ENCODE measurements around the gene MRPL55. TPM values are rescaled to one million over a fixed set of nuclear protein-coding genes. Genes with fewer than 3 reads are reported as not detected.

The MRPL55 gene
- total and polyA plus RNA-seq, 3 experiments from 2014 or later, result 70.0 to 146 (median 71.8) TPM

- Mint-ChIP-seq H3K36me3 (peaks cover 0 to 49% (median 3%) of the 10 kb centered on the region in 3 donors), H3K4me3 (peak overlapping the region; percentile 91 to 99 (median 98)), H3K9me3 (no peaks in the 10 kb centered on the region), H3K27ac (peak overlapping the region; percentile 98 to 100 (median 99)), H3K4me1 (peaks cover 53 to 74% (median 57%) of the 10 kb centered on the region in 3 donors), H3K27me3 (peaks cover 0 to 4% of the 10 kb centered on the region in 2 donors)
- POLR2A ChIA-PET, result interaction anchor here (1.0 to 7.8 kb wide), 3 partner anchors 16 to 60 kb away, joined by 3 to 69 read pairs (median 4); partner anchors contain the start of gene IBA57
- DNase-seq, result peak in 3 of 5 donors; percentile 32 to 57 (median 37)
- CTCF ChIA-PET, result interaction anchor here (0.8 to 6.3 kb wide), 5 partner anchors 11 to 72 kb away, joined by 3 to 57 read pairs (median 9); partner anchors contain the start of gene IBA57
- Histone ChIP-seq H3K36me3 (ENCODE audit: insufficient read depth, low read length) (peaks cover 15% of the 10 kb centered on the region), H3K4me3 (ENCODE audit: low read length) (peak overlapping the region; percentile 86), H3K27ac (ENCODE audit: low read depth, low read length) (peak overlapping the region; percentile 98), H3K4me1 (ENCODE audit: insufficient read depth, low read length) (peaks cover 58% of the 10 kb centered on the region), H3K27me3 (ENCODE audit: insufficient read depth, low read length, poor library complexity, severe bottlenecking) (no peaks in the 10 kb centered on the region), H3K9me3 (ENCODE audit: low read length) (no peaks in the 10 kb centered on the region)
Observed at GRCh38 chr1:228141226-228142044, 32.3 kb upstream of the MRPL55 start.

- Mint-ChIP-seq H3K4me3 (peak overlapping the region; percentile 91 to 99 (median 98)), H3K27me3 (peaks cover 0 to 4% of the 10 kb centered on the region in 2 donors), H3K27ac (peak overlapping the region; percentile 98 to 100 (median 99)), H3K9me3 (no peaks in the 10 kb centered on the region), H3K4me1 (peaks cover 60 to 79% (median 63%) of the 10 kb centered on the region in 3 donors), H3K36me3 (peaks cover 0 to 43% (median 3%) of the 10 kb centered on the region in 3 donors)
- Histone ChIP-seq H3K4me3 (ENCODE audit: low read length) (peak overlapping the region; percentile 86), H3K27me3 (ENCODE audit: insufficient read depth, low read length, poor library complexity, severe bottlenecking) (no peaks in the 10 kb centered on the region), H3K4me1 (ENCODE audit: insufficient read depth, low read length) (peaks cover 57% of the 10 kb centered on the region), H3K27ac (ENCODE audit: low read depth, low read length) (peak overlapping the region; percentile 98), H3K9me3 (ENCODE audit: low read length) (no peaks in the 10 kb centered on the region), H3K36me3 (ENCODE audit: insufficient read depth, low read length) (peaks cover 8% of the 10 kb centered on the region)
- POLR2A ChIA-PET, result interaction anchor here (0.7 to 7.8 kb wide), 7 partner anchors 16 to 353 kb away, joined by 3 to 69 read pairs (median 3); partner anchors contain the start of gene IBA57
- CTCF ChIA-PET, result interaction anchor here (0.9 to 6.3 kb wide), 4 partner anchors 10 to 141 kb away, joined by 3 to 57 read pairs (median 4); partner anchors contain the start of gene IBA57
- DNase-seq, result no peak
Observed at GRCh38 chr1:228140724-228141225, 31.7 kb upstream of the MRPL55 start.

- Histone ChIP-seq H3K4me3 (ENCODE audit: low read length) (peak within 1 kb of the TSS; percentile 86), H3K9me3 (ENCODE audit: low read length) (no peaks in the 10 kb centered on the region), H3K36me3 (ENCODE audit: insufficient read depth, low read length) (peaks cover 8% of the 10 kb centered on the region), H3K4me1 (ENCODE audit: insufficient read depth, low read length) (peaks cover 51% of the 10 kb centered on the region), H3K27ac (ENCODE audit: low read depth, low read length) (peak within 1 kb of the TSS; percentile 98), H3K27me3 (ENCODE audit: insufficient read depth, low read length, poor library complexity, severe bottlenecking) (no peaks in the 10 kb centered on the region)
- Mint-ChIP-seq H3K4me3 (peak within 1 kb of the TSS; percentile 91 to 99 (median 98)), H3K4me1 (peaks cover 60 to 75% (median 61%) of the 10 kb centered on the region in 3 donors), H3K36me3 (peaks cover 0 to 40% (median 3%) of the 10 kb centered on the region in 3 donors), H3K27ac (peak within 1 kb of the TSS; percentile 98 to 100 (median 99)), H3K9me3 (no peaks in the 10 kb centered on the region), H3K27me3 (peaks cover 0 to 4% of the 10 kb centered on the region in 2 donors)
- DNase-seq, result peak; percentile 100
- ChIA-PET POLR2A (interaction anchor here (0.7 to 7.8 kb wide), 7 partner anchors 17 to 352 kb away, joined by 3 to 69 read pairs (median 3); partner anchors contain the start of gene IBA57), CTCF (interaction anchor here (0.8 to 6.3 kb wide), 6 partner anchors 9 to 141 kb away, joined by 3 to 57 read pairs (median 4); partner anchors contain the start of gene IBA57)
Observed at GRCh38 chr1:228139931-228140723, 31.0 kb upstream of the MRPL55 start, which contains the start of gene GUK1. Gene GUK1, plus strand, starts transcription at chr1:228140279. Its CDS starts 24 bp downstream, at chr1:228140303.

GRCh38 chr1:228139406-228139930, 30.4 kb upstream of the MRPL55 start:
- H3K4me3 ChIP-seq (ENCODE audit: low read length), result peak overlapping the region; percentile 82

GRCh38 chr1:228136901-228137300, 27.8 kb upstream of the MRPL55 start:
- peak in 2 of 5 donors; percentile 52 to 65 for DNase-seq
- H3K4me1 Mint-ChIP-seq, result peaks cover 32 to 46% (median 34%) of the 10 kb centered on the region in 3 donors

More at GRCh38 chr1:228139406-228139930, 30.4 kb upstream of the MRPL55 start:
- Histone ChIP-seq H3K4me1 (ENCODE audit: insufficient read depth, low read length) (peaks cover 44% of the 10 kb centered on the region), H3K27ac (ENCODE audit: low read depth, low read length) (peak overlapping the region; percentile 96), H3K9me3 (ENCODE audit: low read length) (no peaks in the 10 kb centered on the region), H3K36me3 (ENCODE audit: insufficient read depth, low read length) (peaks cover 8% of the 10 kb centered on the region), H3K27me3 (ENCODE audit: insufficient read depth, low read length, poor library complexity, severe bottlenecking) (no peaks in the 10 kb centered on the region)
- Mint-ChIP-seq H3K4me3 (peak overlapping the region; percentile 91 to 99 (median 98)), H3K4me1 (peaks cover 56 to 70% (median 57%) of the 10 kb centered on the region in 3 donors), H3K27ac (peak overlapping the region; percentile 98 to 100 (median 99)), H3K27me3 (peaks cover 0 to 5% of the 10 kb centered on the region in 2 donors), H3K36me3 (peaks cover 0 to 37% (median 3%) of the 10 kb centered on the region in 3 donors), H3K9me3 (no peaks in the 10 kb centered on the region)
- POLR2A ChIA-PET, result interaction anchor here (0.6 to 7.8 kb wide), 4 partner anchors 14 to 34 kb away, joined by 3 to 69 read pairs (median 4); partner anchors contain the start of gene IBA57
- no peak for DNase-seq
- CTCF ChIA-PET, result interaction anchor here (0.8 to 6.3 kb wide), 4 partner anchors 9 to 140 kb away, joined by 3 to 57 read pairs (median 5); partner anchors contain the start of gene IBA57

GRCh38 chr1:228134591-228134990, 25.5 kb upstream of the MRPL55 start:
- Histone ChIP-seq H3K27ac (ENCODE audit: low read depth, low read length) (no peak overlapping the region), H3K9me3 (ENCODE audit: low read length) (no peaks in the 10 kb centered on the region), H3K36me3 (ENCODE audit: insufficient read depth, low read length) (no peaks in the 10 kb centered on the region), H3K4me1 (ENCODE audit: insufficient read depth, low read length) (peaks cover 6% of the 10 kb centered on the region), H3K4me3 (ENCODE audit: low read length) (no peak overlapping the region), H3K27me3 (ENCODE audit: insufficient read depth, low read length, poor library complexity, severe bottlenecking) (no peaks in the 10 kb centered on the region)
- H3K4me3 Mint-ChIP-seq, result no peak overlapping the region
- peaks cover 24 to 34% (median 32%) of the 10 kb centered on the region in 3 donors for H3K4me1 Mint-ChIP-seq
- H3K36me3 Mint-ChIP-seq, result peaks cover 0 to 1% (median 0%) of the 10 kb centered on the region in 3 donors
- ChIA-PET CTCF (interaction anchor here (1.8 kb wide), 1 partner anchor 79 kb away, joined by 4 read pairs; no protein-coding TSS in a partner anchor), POLR2A (no interaction called here)
- peak overlapping the region in 2 of 8 donors; percentile 42 to 50 for H3K27ac Mint-ChIP-seq
- no peak for DNase-seq
- no peaks in the 10 kb centered on the region for H3K9me3 Mint-ChIP-seq
- H3K27me3 Mint-ChIP-seq, result peaks cover 4 to 8% of the 10 kb centered on the region in 2 donors

More at GRCh38 chr1:228136901-228137300, 27.8 kb upstream of the MRPL55 start:
- peaks cover 0 to 19% (median 0%) of the 10 kb centered on the region in 3 donors for H3K36me3 Mint-ChIP-seq
- Histone ChIP-seq H3K9me3 (ENCODE audit: low read length) (no peaks in the 10 kb centered on the region), H3K4me1 (ENCODE audit: insufficient read depth, low read length) (peaks cover 18% of the 10 kb centered on the region), H3K27ac (ENCODE audit: low read depth, low read length) (no peak overlapping the region), H3K4me3 (ENCODE audit: low read length) (no peak overlapping the region), H3K36me3 (ENCODE audit: insufficient read depth, low read length) (peaks cover 5% of the 10 kb centered on the region), H3K27me3 (ENCODE audit: insufficient read depth, low read length, poor library complexity, severe bottlenecking) (no peaks in the 10 kb centered on the region)
- ChIA-PET CTCF (interaction anchor here (1.8 to 6.3 kb wide), 3 partner anchors 27 to 43 kb away, joined by 4 to 57 read pairs (median 5); partner anchors contain the start of genes IBA57 and MRPL55), POLR2A (interaction anchor here (1.1 to 7.8 kb wide), 3 partner anchors 11 to 270 kb away, joined by 3 to 69 read pairs (median 4); partner anchors contain the start of genes IBA57 and TRIM11)
- H3K4me3 Mint-ChIP-seq, result peak overlapping the region; percentile 23 to 61 (median 53)
- no peaks in the 10 kb centered on the region for H3K9me3 Mint-ChIP-seq
- H3K27me3 Mint-ChIP-seq, result peaks cover 0 to 7% of the 10 kb centered on the region in 2 donors
- peak overlapping the region; percentile 84 to 97 (median 94) for H3K27ac Mint-ChIP-seq
